RWPE2 (cell line): ENCODE data around the gene HDAC4.
"Not testable (repeated sequence)": the region's sequence is repeated elsewhere in the genome, so short reads cannot be mapped to it uniquely, and the experiment has no call there.

Experiments
- ATAC-seq: fragments of 200-7000 bp; cut with Tn5 transposase; 3 replicates; pipeline ENCODE4 v1.9.1; 2021; ENCODE audit warnings: low read depth
- DNase-seq: peaks from one replicate; pipeline ENCODE4 v3.0.0-alpha.2; 2020; ENCODE audit warnings: low spot score
- H3K27ac ChIP-seq: fragments of 450-650 bp; 2 replicates; pipeline ENCODE4 v1.5.1; 2017; ENCODE audit warnings: mild to moderate bottlenecking; ENCODE audit not compliant: poor library complexity, severe bottlenecking
- H3K27me3 ChIP-seq: fragments of 250-450 bp; sonication (Bioruptor Pico); 2 replicates; pipeline ENCODE4 v1.5.1; 2021; ENCODE audit warnings: mild to moderate bottlenecking, moderate library complexity; ENCODE audit not compliant: insufficient read depth, poor library complexity, severe bottlenecking
- H3K36me3 ChIP-seq: fragments of 250-450 bp; sonication (Bioruptor Pico); 2 replicates; pipeline ENCODE4 v1.5.1; 2020; ENCODE audit warnings: low read depth, mild to moderate bottlenecking, moderate library complexity
- H3K4me1 ChIP-seq: fragments of 250-450 bp; sonication (Bioruptor Pico); 2 replicates; pipeline ENCODE4 v1.5.1; 2021; ENCODE audit warnings: mild to moderate bottlenecking, moderate library complexity; ENCODE audit not compliant: insufficient read depth, poor library complexity, severe bottlenecking
- H3K4me3 ChIP-seq: fragments of 250-450 bp; sonication (Bioruptor Pico); 2 replicates; pipeline ENCODE4 v1.5.1; 2021; ENCODE audit warnings: mild to moderate bottlenecking, moderate library complexity; ENCODE audit not compliant: severe bottlenecking
- H3K9me3 ChIP-seq: fragments of 250-450 bp; sonication (Bioruptor Pico); 2 replicates; pipeline ENCODE4 v1.5.1; 2021; ENCODE audit warnings: mild to moderate bottlenecking, moderate library complexity; ENCODE audit not compliant: severe bottlenecking
- CTCF ChIP-seq: fragments of 450-650 bp; IDR thresholded peaks from one replicate; pipeline ENCODE4 v1.5.1; 2017; ENCODE audit warnings: mild to moderate bottlenecking, moderate library complexity; ENCODE audit not compliant: poor library complexity, severe bottlenecking

The HDAC4 gene

GRCh38 chr2:239040152-239040761 is 360.6 kb downstream of the HDAC4 start:
- Histone ChIP-seq H3K4me3 (no peak overlapping the region), H3K27me3 (no peaks in the 10 kb centered on the region)
- ATAC-seq = no peak

DNA sequence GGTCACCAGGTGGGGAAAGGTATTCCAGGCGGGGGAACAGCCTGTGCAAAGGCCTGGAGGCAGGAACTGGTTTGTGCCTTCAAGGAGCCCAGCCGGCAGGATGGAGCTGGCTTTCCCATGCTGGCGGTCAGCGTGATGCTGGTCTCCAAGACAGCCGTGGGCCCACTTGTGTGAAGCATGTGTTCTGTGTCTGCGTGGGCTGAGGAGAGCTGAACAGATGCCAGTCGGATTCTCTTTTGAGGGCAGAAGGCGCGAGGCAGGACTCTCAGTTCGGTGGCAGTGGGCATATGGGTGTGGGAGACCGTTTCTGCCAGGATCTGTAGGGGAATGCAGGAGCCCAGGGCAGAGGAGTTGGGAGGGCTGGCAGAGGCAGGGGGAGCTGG is 361.4 kb downstream of the HDAC4 start:
- DNase-seq (peak; percentile 34), ATAC-seq (no peak)
- H3K27ac ChIP-seq = no peak overlapping the region
- no peak for TF ChIP-seq CTCF
- H3K4me1 ChIP-seq = no peaks in the 10 kb centered on the region
- no peaks in the 10 kb centered on the region for H3K36me3 ChIP-seq
- no peaks in the 10 kb centered on the region for H3K9me3 ChIP-seq
- no peaks in the 10 kb centered on the region for H3K27me3 ChIP-seq
- H3K4me3 ChIP-seq = no peak overlapping the region

More at GRCh38 chr2:239040152-239040761, 360.6 kb downstream of the HDAC4 start:
- Histone ChIP-seq H3K36me3 (no peaks in the 10 kb centered on the region), H3K9me3 (no peaks in the 10 kb centered on the region), H3K27ac (no peak overlapping the region), H3K4me1 (no peaks in the 10 kb centered on the region)
- DNase-seq = peak; percentile 49
- TF ChIP-seq CTCF = no peak

GRCh38 chr2:239038773-239039478 is 361.9 kb downstream of the HDAC4 start:
- Histone ChIP-seq H3K4me1 (no peaks in the 10 kb centered on the region), H3K9me3 (no peaks in the 10 kb centered on the region), H3K27ac (no peak overlapping the region), H3K27me3 (no peaks in the 10 kb centered on the region), H3K36me3 (no peaks in the 10 kb centered on the region), H3K4me3 (no peak overlapping the region)
- DNase-seq (peak; percentile 40), ATAC-seq (no peak)
- no peak for TF ChIP-seq CTCF

GRCh38 chr2:239038284-239038683 is 362.5 kb downstream of the HDAC4 start:
- not testable (repeated sequence) for H3K27me3 ChIP-seq, H3K4me1 ChIP-seq, H3K9me3 ChIP-seq, ATAC-seq, H3K27ac ChIP-seq, DNase-seq, H3K4me3 ChIP-seq, H3K36me3 ChIP-seq

GRCh38 chr2:239037559-239037910 is 363.3 kb downstream of the HDAC4 start:
- ATAC-seq = no peak
- TF ChIP-seq CTCF = no peak
- Histone ChIP-seq H3K4me1 (no peaks in the 10 kb centered on the region), H3K27ac (no peak overlapping the region), H3K4me3 (no peak overlapping the region), H3K36me3 (no peaks in the 10 kb centered on the region), H3K27me3 (peaks cover 1% of the 10 kb centered on the region), H3K9me3 (no peaks in the 10 kb centered on the region)
- no peak for DNase-seq
